Cardiac fibroblast (primary cell): ENCODE measurements around the gene CCDC86.
A peak's percentile ranks its signal among the peaks of the same experiment; 100 is the strongest.

Experiments used
- DNase-seq, 2 donors: peaks; one replicate each; pipeline versions ENCODE4 v3.0.0 to v3.0.0-alpha.2; 2010; ENCODE audit warnings: low read depth in 2 of 2
- H3K4me3 ChIP-seq, 2 donors: replicated peaks in 1 of 2; 1 replicate in 1 of 2; 2 replicates in 1 of 2; pipeline ENCODE4 v1.5.1; 2011; ENCODE audit warnings: low read depth in 2 of 2, low read length in 2 of 2, mild to moderate bottlenecking in 2 of 2, moderate library complexity in 1 of 2
- CTCF ChIP-seq: IDR thresholded peaks from one replicate; pipeline ENCODE4 v1.5.1; 2011; ENCODE audit warnings: low read depth, mild to moderate bottlenecking, low read length, inconsistent platforms

Gene CCDC86

GRCh38 chr11:60858236-60858635 is 16.3 kb downstream of the CCDC86 start:
- no peak overlapping the region for H3K4me3 ChIP-seq
- no peak for DNase-seq
- no peak for TF ChIP-seq CTCF

- no peak for DNase-seq
- TF ChIP-seq CTCF, result no peak
- H3K4me3 ChIP-seq, result no peak overlapping the region
Observed at GRCh38 chr11:60858731-60859464, 17.0 kb downstream of the CCDC86 start.

GRCh38 chr11:60859616-60860250 is 17.8 kb downstream of the CCDC86 start:
- no peak for DNase-seq
- H3K4me3 ChIP-seq, result no peak overlapping the region
- no peak for TF ChIP-seq CTCF

GRCh38 chr11:60860943-60861342 is 19.0 kb downstream of the CCDC86 start:
- TF ChIP-seq CTCF, result no peak
- H3K4me3 ChIP-seq, result no peak overlapping the region
- DNase-seq, result peak in 1 of 2 donors; percentile 25

- no peak for TF ChIP-seq CTCF
- H3K4me3 ChIP-seq, result no peak overlapping the region
- no peak for DNase-seq
Observed at GRCh38 chr11:60862171-60862570, 20.3 kb downstream of the CCDC86 start.

GRCh38 chr11:60863550-60864521 is 21.9 kb downstream of the CCDC86 start:
- DNase-seq, result no peak
- TF ChIP-seq CTCF, result no peak
- no peak overlapping the region for H3K4me3 ChIP-seq
